SH-SY5Y (cell line): Measurements from ENCODE around the gene MKI67.

Source experiments
- GATA2 ChIP-seq: IDR thresholded peaks from 2 replicates; pipeline ENCODE4 v1.6.1; 2011; ENCODE audit warnings: mild to moderate bottlenecking, low read depth, low read length
- GATA3 ChIP-seq: IDR thresholded peaks from 2 replicates; pipeline ENCODE4 v1.6.1; 2011; ENCODE audit warnings: low read depth, mild to moderate bottlenecking, low read length, moderate library complexity

GRCh38 chr10:128061306-128062300 is 64.6 kb downstream of the MKI67 start:
- TF ChIP-seq GATA2, result no peak
- no peak for TF ChIP-seq GATA3
